Muscle of leg (tissue), 11 donors: ENCODE data around the gene FOCAD. TPM values are rescaled to one million over a fixed set of nuclear protein-coding genes. Genes with fewer than 3 reads are reported as not detected.
"Not testable (repeated sequence)": the region's sequence is repeated elsewhere in the genome, so short reads cannot be mapped to it uniquely, and the experiment has no call there.

Source experiments
- DNase-seq: peaks from one replicate; pipeline ENCODE4 v3.0.0; 2013
- H3K27ac ChIP-seq: one replicate; pipeline ENCODE4 v1.5.1; 2013; ENCODE audit warnings: mild to moderate bottlenecking, low read length, control low read depth
- H3K27me3 ChIP-seq: one replicate; pipeline ENCODE4 v1.6.1; 2013; ENCODE audit warnings: low read length; ENCODE audit not compliant: control insufficient read depth, insufficient read depth
- H3K36me3 ChIP-seq: one replicate; pipeline ENCODE4 v1.6.1; 2013; ENCODE audit warnings: low read length; ENCODE audit not compliant: control insufficient read depth, insufficient read depth
- H3K4me1 ChIP-seq: one replicate; pipeline ENCODE4 v1.6.1; 2013; ENCODE audit warnings: low read length; ENCODE audit not compliant: control insufficient read depth, insufficient read depth
- H3K4me3 ChIP-seq: one replicate; pipeline ENCODE4 v1.5.1; 2013; ENCODE audit warnings: low read length, control low read depth
- H3K9me3 ChIP-seq: replicated peaks from 2 replicates; pipeline ENCODE4 v1.6.1; 2013; ENCODE audit warnings: low read depth, low read length; ENCODE audit not compliant: control insufficient read depth
- WGBS: methylation state at CpG from one replicate; pipeline ENCODE4 v1.1.5; 2013; ENCODE audit warnings: missing lambda C conversion rate; ENCODE audit not compliant: insufficient coverage; 5-methylcytosine and 5-hydroxymethylcytosine counted together
- polyA plus RNA-seq, 8 donors: library from polyadenylated mRNA; unstranded; fragments of 120-200 nt; gene quantifications; one replicate each; pipeline versions ENCODE4 v1.2.1 to v1.2.3, GENCODE V29; 2013; ENCODE audit warnings: inconsistent platforms in 1 of 8, low replicate concordance in 1 of 8; ENCODE audit not compliant: insufficient read length in 8 of 8, insufficient read depth in 1 of 8
- total RNA-seq: library from RNA; stranded (reverse); fragments of 120-200 nt; gene quantifications from one replicate; pipeline ENCODE4 v1.2.4, GENCODE V29; 2013

Gene FOCAD
- total and polyA plus RNA-seq, 9 donors, result 13.3 to 25.6 (median 17.1) TPM

GRCh38 chr9:20673537-20673936 lies 10.5 kb upstream of the FOCAD start:
- not testable (repeated sequence) for H3K27me3 ChIP-seq, H3K36me3 ChIP-seq, H3K4me1 ChIP-seq, H3K27ac ChIP-seq, DNase-seq, H3K4me3 ChIP-seq, H3K9me3 ChIP-seq
- 94% methylated on average over 8 of the region's 10 CpGs for WGBS

GRCh38 chr9:20681467-20681866 lies 2.6 kb upstream of the FOCAD start:
- DNase-seq, result no peak
- no peaks in the 10 kb centered on the region for H3K9me3 ChIP-seq
- no peak overlapping the region for H3K27ac ChIP-seq
- H3K27me3 ChIP-seq, result no peaks in the 10 kb centered on the region
- no peaks in the 10 kb centered on the region for H3K36me3 ChIP-seq
- 83% methylated on average over 1 of the region's 2 CpGs for WGBS
- peaks cover 4% of the 10 kb centered on the region for H3K4me1 ChIP-seq
- H3K4me3 ChIP-seq, result no peak overlapping the region

GRCh38 chr9:20683351-20684034 lies 566 bp upstream of the FOCAD start:
- peaks cover 4% of the 10 kb centered on the region for H3K4me1 ChIP-seq
- no peaks in the 10 kb centered on the region for H3K27me3 ChIP-seq
- DNase-seq, result peak; percentile 67
- WGBS, result 1% methylated on average over 13 of the region's 27 CpGs
- no peaks in the 10 kb centered on the region for H3K9me3 ChIP-seq
- H3K4me3 ChIP-seq, result peak overlapping the region; percentile 58
- H3K27ac ChIP-seq, result peak overlapping the region; percentile 2
- H3K36me3 ChIP-seq, result no peaks in the 10 kb centered on the region

- Histone ChIP-seq H3K9me3 (no peaks in the 10 kb centered on the region), H3K4me1 (peaks cover 4% of the 10 kb centered on the region), H3K36me3 (no peaks in the 10 kb centered on the region), H3K27ac (peak overlapping the region; percentile 95), H3K27me3 (no peaks in the 10 kb centered on the region), H3K4me3 (peak overlapping the region; percentile 90)
- peak; percentile 70 for DNase-seq
- WGBS, result 14% methylated on average over 1 of the region's 10 CpGs
Measured at GRCh38 chr9:20684875-20685696, 1.0 kb downstream of the FOCAD start.

GRCh38 chr9:20685769-20686168 lies 1.7 kb downstream of the FOCAD start:
- 83% methylated on average over 4 of the region's 8 CpGs for WGBS
- Histone ChIP-seq H3K36me3 (no peaks in the 10 kb centered on the region), H3K27ac (no peak overlapping the region), H3K4me1 (peaks cover 4% of the 10 kb centered on the region), H3K9me3 (no peaks in the 10 kb centered on the region), H3K27me3 (no peaks in the 10 kb centered on the region), H3K4me3 (no peak overlapping the region)
- DNase-seq, result no peak

- Histone ChIP-seq H3K36me3 (no peaks in the 10 kb centered on the region), H3K27ac (no peak overlapping the region), H3K4me3 (no peak overlapping the region), H3K9me3 (no peaks in the 10 kb centered on the region), H3K4me1 (no peaks in the 10 kb centered on the region), H3K27me3 (no peaks in the 10 kb centered on the region)
- no CpG with 5 or more reads among the region's 2 CpGs for WGBS
- DNase-seq, result no peak
Measured at GRCh38 chr9:20689833-20690232, 5.8 kb downstream of the FOCAD start.

GRCh38 chr9:20692554-20692953 lies 8.5 kb downstream of the FOCAD start:
- Histone ChIP-seq H3K27me3 (no peaks in the 10 kb centered on the region), H3K36me3 (no peaks in the 10 kb centered on the region), H3K27ac (no peak overlapping the region), H3K4me3 (no peak overlapping the region), H3K9me3 (no peaks in the 10 kb centered on the region), H3K4me1 (no peaks in the 10 kb centered on the region)
- 51% methylated on average over 4 of the region's 5 CpGs for WGBS
- no peak for DNase-seq

GRCh38 chr9:20693068-20693467 lies 9.0 kb downstream of the FOCAD start:
- Histone ChIP-seq H3K9me3 (no peaks in the 10 kb centered on the region), H3K27ac (no peak overlapping the region), H3K36me3 (no peaks in the 10 kb centered on the region), H3K27me3 (no peaks in the 10 kb centered on the region), H3K4me3 (no peak overlapping the region), H3K4me1 (no peaks in the 10 kb centered on the region)
- 63% methylated on average over 2 of the region's 4 CpGs for WGBS
- no peak for DNase-seq

- no peaks in the 10 kb centered on the region for H3K4me1 ChIP-seq
- H3K27me3 ChIP-seq, result no peaks in the 10 kb centered on the region
- no peaks in the 10 kb centered on the region for H3K36me3 ChIP-seq
- H3K27ac ChIP-seq, result no peak overlapping the region
- no peak for DNase-seq
- no peaks in the 10 kb centered on the region for H3K9me3 ChIP-seq
- no peak overlapping the region for H3K4me3 ChIP-seq
Measured at GRCh38 chr9:20694248-20694647, 10.2 kb downstream of the FOCAD start.

GRCh38 chr9:20697021-20697719 lies 13.1 kb downstream of the FOCAD start:
- Histone ChIP-seq H3K9me3 (no peaks in the 10 kb centered on the region), H3K4me3 (no peak overlapping the region), H3K27ac (no peak overlapping the region), H3K27me3 (no peaks in the 10 kb centered on the region), H3K36me3 (no peaks in the 10 kb centered on the region), H3K4me1 (peaks cover 5% of the 10 kb centered on the region)
- no peak for DNase-seq
- 91% methylated on average over 1 of the region's 3 CpGs for WGBS
